ENCODE measurements around the gene ABCB6.
A peak's percentile ranks its signal among the peaks of the same experiment; 100 is the strongest.
"Not testable (repeated sequence)": the region's sequence is repeated elsewhere in the genome, so short reads cannot be mapped to it uniquely, and the experiment has no call there.

The ABCB6 gene

GRCh38 chr2:219213026-219213415 is 5.7 kb downstream of the ABCB6 start:
- no peak for DNase-seq

GRCh38 chr2:219210886-219211362 is 7.8 kb downstream of the ABCB6 start:
- DNase-seq: no peak

- DNase-seq: no peak
Measured at GRCh38 chr2:219210196-219210885, 8.4 kb downstream of the ABCB6 start.

GRCh38 chr2:219209236-219210195 is 9.2 kb downstream of the ABCB6 start:
- no peak for DNase-seq

- DNase-seq: no peak
Measured at GRCh38 chr2:219207884-219208740, 10.6 kb downstream of the ABCB6 start.

GRCh38 chr2:219207134-219207883 is 11.4 kb downstream of the ABCB6 start:
- DNase-seq: no peak

- DNase-seq: peak; percentile 83
Measured at GRCh38 chr2:219206328-219207133, 12.2 kb downstream of the ABCB6 start, which contains the start of gene ZFAND2B. TSS of gene ZFAND2B (plus strand) at chr2:219206782. CDS start at chr2:219206988, 206 bp downstream.

GRCh38 chr2:219205981-219206327 is 12.8 kb downstream of the ABCB6 start:
- DNase-seq: no peak

- DNase-seq: no peak
Measured at GRCh38 chr2:219205165-219205538, 13.6 kb downstream of the ABCB6 start.

GRCh38 chr2:219204425-219205164 is 14.2 kb downstream of the ABCB6 start:
- no peak for DNase-seq

- not testable (repeated sequence) for DNase-seq
Measured at GRCh38 chr2:219201331-219201730, 17.4 kb downstream of the ABCB6 start.

- DNase-seq: peak; percentile 21
Measured at GRCh38 chr2:219200502-219201326, 18.0 kb downstream of the ABCB6 start.

- DNase-seq: no peak
Measured at GRCh38 chr2:219199470-219200211, 19.1 kb downstream of the ABCB6 start.

GRCh38 chr2:219198974-219199373 is 19.8 kb downstream of the ABCB6 start:
- DNase-seq: no peak

GRCh38 chr2:219197388-219197787 is 21.4 kb downstream of the ABCB6 start:
- no peak for DNase-seq

- no peak for DNase-seq
Measured at GRCh38 chr2:219186754-219187456, 31.9 kb downstream of the ABCB6 start.

- no peak for DNase-seq
Measured at GRCh38 chr2:219184121-219184520, 34.6 kb downstream of the ABCB6 start.

- DNase-seq: no peak
Measured at GRCh38 chr2:219183151-219183772, 35.5 kb downstream of the ABCB6 start.
